Measurements from ENCODE around the gene CNPY3.

The CNPY3 gene

DNA sequence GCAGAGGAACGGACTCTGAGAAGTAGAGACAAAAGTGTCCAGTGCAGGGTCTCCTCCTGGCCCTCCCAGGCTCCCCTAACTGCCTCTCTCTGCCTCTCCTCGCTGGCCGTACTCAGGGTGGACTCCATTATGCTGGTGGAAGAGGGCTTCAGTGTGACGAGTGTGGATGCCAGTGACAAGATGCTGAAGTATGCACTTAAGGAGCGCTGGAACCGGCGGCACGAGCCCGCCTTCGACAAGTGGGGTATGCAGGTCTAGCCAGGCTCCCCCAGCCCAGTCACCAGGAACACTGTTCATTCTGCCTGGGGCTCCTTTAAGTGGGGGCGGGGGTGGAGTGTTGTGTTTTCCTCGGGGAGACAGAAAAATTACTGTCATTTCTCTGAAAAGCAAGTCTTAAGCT lies 32.8 kb downstream of the CNPY3 start:
- no peak for DNase-seq

GRCh38 chr6:42962502-42963178 lies 33.4 kb downstream of the CNPY3 start:
- DNase-seq, result no peak

DNA sequence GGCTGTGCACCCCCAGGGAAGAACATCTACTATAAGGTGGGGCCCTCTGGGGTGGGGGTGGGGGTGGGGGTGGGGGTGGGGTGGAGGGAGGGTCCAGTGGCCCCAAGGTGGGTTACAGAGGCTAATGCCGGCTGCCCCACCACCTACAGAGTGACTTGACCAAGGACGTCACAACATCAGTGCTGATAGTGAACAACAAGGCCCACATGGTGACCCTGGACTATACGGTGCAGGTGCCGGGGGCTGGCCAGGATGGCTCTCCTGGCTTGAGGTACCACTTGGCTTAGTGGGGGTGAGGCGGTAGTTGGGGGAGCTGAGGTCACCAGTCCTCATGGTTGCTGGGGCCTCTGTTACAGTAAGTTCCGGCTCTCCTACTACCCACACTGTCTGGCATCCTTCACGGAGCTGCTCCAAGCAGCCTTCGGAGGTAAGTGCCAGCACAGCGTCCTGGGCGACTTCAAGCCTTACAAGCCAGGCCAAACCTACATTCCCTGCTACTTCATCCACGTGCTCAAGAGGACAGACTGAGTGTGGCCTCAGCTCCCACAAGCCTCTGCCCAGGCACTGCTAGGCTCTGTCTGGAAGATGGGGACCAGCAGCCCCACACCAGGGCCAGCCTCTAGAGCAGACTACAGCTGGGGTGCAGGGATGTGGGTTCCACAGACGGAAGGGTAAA lies 34.0 kb downstream of the CNPY3 start:
- DNase-seq, result no peak

DNA sequence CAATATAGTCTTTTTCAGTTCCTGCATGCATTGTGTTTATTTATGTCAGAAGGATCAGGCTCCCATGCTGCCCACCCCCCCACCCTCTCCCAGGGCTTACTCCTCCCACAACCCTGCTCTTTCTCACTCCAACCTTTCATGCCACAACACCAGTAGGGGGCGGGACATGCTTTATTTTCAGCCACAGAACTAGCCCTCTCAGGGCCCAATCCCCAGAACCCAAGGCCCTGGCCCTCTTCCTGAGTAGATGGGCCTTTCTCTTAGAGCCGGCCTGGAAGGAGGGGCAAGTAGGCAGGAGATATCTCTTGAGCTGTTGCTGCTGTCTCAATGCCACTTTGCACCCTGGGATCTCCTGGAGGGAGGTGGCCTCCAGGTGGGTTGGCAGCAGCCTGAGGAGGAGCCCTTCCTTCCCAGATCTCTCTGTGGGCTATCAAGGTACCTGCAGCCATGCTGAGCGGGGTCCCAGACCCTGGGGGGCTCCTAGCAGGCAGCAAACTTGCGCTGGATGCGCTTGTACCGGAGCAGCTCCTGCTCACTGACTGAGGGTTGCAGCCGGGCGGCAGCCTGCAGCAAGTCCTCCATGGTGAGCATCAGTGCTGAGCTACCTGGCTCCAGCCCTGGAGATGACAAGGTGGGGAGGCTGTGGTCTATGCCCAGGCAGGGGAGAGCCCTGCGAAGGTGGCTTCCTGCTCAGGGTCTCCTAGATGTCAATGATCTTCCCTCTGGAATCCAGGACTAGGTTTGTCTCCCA lies 34.8 kb downstream of the CNPY3 start:
- no peak for DNase-seq

DNA sequence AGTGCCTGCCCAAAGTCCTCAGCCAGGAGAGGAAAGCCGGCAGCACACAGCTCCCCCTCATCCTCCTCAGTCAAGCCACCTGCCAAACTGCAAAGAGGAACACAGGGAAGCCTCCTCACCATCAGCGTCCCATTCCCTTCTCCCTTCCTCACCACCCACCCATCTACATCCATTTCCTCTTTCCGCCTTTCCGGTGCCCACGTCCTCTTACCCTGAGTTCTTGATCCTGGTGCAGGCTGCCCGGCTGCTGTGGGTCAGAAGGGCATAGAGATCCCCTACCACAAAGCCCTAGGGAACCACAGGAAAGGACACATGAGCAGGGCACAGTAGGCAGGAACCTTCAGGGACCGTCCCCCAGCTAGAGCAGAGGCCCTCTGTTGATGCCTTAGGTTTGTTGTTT lies 37.3 kb downstream of the CNPY3 start:
- DNase-seq, result no peak

DNA sequence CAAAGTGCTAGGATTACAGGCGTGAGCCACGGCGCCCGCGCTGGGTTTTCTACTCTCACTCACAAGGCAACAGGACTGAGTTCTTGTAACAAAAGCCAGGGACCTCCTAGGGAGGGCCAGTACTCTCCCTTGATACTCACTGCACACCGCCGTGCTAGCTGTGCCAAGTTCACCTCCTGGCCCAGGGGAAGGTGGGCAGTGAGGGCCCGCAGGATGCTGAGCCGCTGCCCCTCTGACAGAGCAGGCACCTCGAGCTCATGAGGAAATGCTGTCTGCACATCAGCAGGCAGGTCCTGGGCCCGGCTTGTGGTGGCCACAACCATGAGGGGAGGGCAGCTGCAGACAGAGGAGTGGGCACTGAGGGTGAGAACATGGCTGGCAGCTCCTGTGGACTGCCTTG lies 37.9 kb downstream of the CNPY3 start:
- DNase-seq, result no peak

DNA sequence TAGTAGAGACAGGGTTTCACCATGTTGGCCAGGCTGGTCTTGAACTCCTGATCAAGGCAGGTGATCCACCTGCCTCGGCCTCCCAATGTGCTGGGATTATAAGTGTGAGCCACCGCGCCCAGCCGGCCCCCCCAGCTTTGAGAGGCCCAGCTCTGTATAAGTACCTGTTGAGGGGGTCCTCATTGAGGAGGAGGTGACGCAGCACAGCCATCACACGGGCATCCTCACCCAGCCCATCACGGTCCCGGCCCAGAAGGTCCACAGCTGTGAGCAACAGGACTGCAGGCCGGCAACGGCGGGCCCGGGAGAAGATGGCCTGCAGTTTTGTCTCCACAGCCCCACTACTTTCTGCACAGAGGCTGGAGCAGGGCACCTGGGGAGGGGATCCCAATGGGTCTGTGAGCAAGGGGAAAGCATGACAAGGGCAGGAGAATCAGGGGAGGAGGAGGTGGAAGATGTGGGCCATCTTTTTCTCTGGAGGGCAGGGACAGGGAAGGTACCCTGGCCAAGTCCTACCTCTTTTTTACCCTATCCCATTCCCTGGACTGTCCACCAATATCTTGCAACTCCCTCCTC lies 38.9 kb downstream of the CNPY3 start:
- no peak for DNase-seq

- DNase-seq, result no peak
These were observed 39.5 kb downstream of the CNPY3 start for GRCh38 chr6:42968783-42969182.

GRCh38 chr6:42969431-42969830 lies 40.2 kb downstream of the CNPY3 start:
- DNase-seq, result no peak

- no peak for DNase-seq
These were observed 40.7 kb downstream of the CNPY3 start for GRCh38 chr6:42969934-42970333.

DNA sequence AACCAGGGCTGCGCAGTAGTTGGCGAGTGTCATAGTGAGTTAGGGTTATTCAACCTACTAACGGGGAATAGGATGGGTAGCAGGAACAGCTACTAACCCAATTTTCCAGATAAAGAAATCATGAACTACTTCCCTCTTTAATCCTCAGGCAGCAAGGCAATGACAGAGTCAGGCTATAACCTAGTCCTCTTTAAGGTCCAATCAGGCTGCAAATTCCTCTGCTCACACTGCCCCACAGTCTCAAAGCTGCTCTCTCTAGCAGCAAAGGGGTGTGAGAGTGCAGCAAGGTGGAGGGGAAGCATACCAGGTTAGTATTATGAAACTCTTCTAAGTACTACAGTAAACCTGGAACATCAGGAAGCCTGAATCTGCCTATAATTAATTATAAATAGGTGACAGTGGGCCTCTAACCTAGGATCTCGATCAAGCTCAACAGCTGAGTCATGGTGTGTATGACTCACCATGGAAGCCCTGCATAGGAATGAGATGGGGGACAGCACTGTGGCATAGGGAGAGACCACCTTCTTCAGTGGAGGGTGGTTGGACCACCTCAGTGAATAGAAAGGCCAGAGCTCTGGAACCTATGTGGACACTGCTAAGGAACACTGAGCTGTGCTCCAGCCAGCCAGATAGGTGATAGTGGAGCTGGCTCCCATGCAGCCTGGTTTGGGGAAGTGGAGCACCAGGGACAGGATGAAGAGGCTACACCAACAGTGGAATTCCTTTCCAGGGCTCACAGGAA lies 41.8 kb downstream of the CNPY3 start:
- no peak for DNase-seq

DNA sequence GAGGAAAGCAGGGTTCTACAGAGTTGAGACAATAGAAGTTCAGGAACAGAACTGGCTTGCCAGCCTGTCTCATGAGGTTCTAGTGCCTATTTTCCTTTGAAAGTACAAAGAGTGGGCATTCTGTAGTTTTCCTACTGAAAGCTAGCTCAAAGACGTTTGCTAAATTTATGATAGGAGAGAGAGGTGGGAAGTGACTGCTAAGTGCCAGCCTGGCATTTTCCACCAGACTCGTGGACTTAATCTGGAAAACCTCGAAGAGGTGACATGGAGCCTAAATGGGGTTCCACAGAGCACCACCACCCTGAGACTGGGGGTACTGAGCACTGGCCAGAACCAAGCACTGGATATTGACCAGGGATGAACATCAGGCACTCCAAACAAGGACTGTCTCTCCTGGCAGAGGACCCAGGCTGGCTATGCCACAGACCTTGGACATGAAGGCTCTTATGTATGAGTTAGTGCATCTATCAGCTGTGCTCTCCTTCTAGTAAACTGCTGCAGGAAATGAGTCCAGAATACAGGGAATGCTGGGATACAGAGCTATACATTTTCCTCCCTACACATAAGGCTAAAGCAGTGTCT lies 42.6 kb downstream of the CNPY3 start:
- DNase-seq, result no peak

- DNase-seq, result no peak
These were observed 44.6 kb downstream of the CNPY3 start for GRCh38 chr6:42973926-42974325.

DNA sequence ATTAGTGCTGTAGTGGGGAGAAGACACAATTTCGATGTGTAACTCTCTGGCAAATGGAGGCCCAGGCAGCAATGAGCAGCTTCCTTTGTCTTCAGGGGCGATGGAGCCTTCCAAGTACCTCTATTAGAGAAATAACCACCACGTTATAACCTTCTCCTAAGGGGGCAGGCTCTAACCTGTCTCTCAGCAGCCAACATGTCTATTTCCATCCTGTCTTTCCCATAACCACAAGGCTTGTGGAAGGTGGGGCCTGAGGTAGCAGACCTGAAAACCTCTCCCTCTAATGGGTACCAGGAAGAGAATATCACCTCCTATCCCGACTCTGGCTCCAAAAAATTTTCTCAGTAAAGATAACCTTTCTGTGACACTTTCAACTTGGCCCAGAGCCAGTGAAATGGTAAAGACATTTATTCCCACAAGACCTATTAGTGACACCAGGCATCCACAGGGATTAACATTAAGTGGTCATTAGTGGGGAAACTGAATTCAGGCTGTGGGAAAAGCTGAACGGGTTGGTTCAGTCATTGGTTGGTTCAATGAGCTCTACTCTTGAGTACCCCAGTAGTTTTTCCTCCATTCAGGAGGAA lies 45.7 kb downstream of the CNPY3 start:
- no peak for DNase-seq

GRCh38 chr6:42978487-42978838 lies 49.2 kb downstream of the CNPY3 start:
- DNase-seq, result no peak

- peak; percentile 79 for DNase-seq
These were observed 49.7 kb downstream of the CNPY3 start, which contains the start of gene PEX6 for GRCh38 chr6:42978839-42979522. TSS of gene PEX6 (minus strand) at chr6:42979181. CDS start at chr6:42979150, 31 bp downstream.

DNA sequence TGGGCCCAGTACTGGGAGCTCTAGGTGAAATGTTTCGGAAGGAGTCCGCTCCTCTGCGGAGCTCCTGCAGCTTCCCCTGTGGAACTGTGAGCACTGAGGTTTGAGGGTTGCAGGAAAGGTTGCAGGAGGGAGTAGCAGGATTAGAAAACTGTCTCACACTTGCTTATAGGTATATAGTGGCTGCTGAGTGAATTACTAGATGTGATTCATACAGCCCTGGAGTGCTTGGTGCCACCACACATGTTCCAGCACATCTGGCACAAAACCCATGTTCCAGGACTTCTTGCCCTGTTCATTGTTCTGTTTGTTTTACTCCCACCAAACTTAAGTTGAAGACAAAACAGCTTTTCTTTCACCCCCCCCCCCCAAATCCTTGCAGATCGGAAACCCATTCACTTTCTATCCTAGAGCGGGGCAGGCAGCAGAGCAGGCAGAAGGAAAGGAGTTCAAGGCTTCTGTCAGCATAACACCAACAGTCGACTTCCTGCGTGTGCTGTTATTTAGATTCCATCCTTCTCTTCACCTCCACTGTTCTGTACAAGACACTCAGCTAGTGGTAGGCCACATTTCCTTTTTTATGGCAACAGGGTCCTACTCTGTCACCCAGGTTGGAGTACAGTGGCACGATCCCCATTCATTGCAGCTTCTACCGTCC lies 50.4 kb downstream of the CNPY3 start:
- DNase-seq, result no peak

DNA sequence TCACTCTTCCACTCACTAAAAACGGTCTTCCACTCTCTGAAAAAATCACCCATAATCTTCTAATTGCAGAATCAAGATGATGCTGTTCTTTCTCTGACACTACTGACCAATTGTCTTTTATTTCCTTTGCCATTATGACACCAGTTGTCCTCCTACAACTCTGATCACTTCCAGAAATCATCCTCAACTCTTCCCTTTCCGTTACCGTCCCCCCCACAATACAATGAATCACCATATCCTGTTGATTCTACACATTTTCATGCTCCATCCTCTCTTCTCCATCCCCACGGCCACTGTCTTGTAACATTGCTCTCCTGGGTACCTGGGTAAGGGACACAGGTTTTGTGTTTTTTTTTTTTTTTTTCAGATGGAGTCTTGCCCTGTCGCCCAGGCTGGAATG lies 52.6 kb downstream of the CNPY3 start:
- DNase-seq, result no peak

- DNase-seq, result peak; percentile 97
These were observed 55.0 kb downstream of the CNPY3 start, which contains the start of gene PPP2R5D for GRCh38 chr6:42984001-42984923. TSS of gene PPP2R5D (plus strand) at chr6:42984570. CDS start at chr6:42984678, 108 bp downstream.

All from NCI-H187 treated with DMSO at 0.1 percent for 48 hours (cell line).